ENCODE measurements around the gene PCIF1.

DNA sequence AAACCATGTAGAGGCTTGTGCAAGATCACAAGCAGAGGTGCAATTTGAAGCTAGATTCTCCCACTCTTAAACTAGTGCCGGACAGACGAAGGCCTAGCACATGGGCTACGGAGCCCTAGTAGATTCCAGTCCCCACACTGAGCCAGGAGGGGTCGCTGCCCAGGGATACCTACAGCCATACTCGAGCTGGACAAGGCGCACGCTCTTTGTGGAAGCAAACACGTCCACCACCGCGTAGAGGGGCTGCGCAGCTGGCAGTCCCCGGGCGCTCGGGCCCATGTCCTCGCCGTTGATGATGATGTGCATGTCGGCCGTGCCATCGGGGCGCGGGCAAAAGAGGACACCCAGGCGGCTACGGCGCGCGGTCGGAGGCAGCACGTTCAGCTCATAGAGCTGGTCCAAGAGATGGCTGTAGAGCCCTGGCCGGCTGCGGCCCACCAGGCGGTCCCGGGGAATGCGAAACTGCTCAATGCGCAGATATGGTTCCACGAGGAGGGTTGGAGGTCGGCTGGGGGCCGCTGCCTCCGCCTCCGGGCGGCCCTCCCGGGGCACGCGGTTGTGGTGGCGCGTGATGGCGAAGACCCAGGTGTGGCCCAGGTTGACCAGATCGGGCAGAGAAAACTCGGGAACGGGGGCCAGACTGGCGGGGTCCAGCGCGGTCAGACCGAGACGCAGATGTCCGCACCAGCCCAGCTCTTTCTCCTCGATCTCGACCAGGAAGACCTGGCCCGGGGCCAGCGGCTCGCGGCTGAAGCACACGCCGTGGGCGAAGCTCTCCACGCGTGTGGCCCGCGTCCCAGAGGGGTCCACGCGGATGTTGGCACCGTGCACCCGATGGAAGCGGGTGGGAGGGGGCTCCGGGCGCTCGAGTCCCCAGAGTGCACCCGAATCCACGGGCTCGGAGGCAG is 44.2 kb upstream of the PCIF1 start:
- TF ChIP-seq, protein P1, sequence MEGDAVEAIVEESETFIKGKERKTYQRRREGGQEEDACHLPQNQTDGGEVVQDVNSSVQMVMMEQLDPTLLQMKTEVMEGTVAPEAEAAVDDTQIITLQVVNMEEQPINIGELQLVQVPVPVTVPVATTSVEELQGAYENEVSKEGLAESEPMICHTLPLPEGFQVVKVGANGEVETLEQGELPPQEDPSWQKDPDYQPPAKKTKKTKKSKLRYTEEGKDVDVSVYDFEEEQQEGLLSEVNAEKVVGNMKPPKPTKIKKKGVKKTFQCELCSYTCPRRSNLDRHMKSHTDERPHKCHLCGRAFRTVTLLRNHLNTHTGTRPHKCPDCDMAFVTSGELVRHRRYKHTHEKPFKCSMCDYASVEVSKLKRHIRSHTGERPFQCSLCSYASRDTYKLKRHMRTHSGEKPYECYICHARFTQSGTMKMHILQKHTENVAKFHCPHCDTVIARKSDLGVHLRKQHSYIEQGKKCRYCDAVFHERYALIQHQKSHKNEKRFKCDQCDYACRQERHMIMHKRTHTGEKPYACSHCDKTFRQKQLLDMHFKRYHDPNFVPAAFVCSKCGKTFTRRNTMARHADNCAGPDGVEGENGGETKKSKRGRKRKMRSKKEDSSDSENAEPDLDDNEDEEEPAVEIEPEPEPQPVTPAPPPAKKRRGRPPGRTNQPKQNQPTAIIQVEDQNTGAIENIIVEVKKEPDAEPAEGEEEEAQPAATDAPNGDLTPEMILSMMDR (conservative IDR thresholded peaks at IDR 0.05) = no peak
- TF ChIP-seq EZH2 (IDR thresholded peaks at IDR 0.05; ENCODE audit: low read depth) = no peak
